CD14-positive monocyte (primary cell): ENCODE data around the gene BTBD9. TPM values are rescaled to one million over a fixed set of nuclear protein-coding genes. Genes with fewer than 3 reads are reported as not detected.
"Not testable (repeated sequence)": the region's sequence is repeated elsewhere in the genome, so short reads cannot be mapped to it uniquely, and the experiment has no call there.

Experiments
- DNase-seq, 3 donors: peaks; one replicate each; pipeline ENCODE4 v3.0.0-alpha.2; 2011 to 2022
- H2AFZ ChIP-seq: 2 replicates; pipeline ENCODE4 v1.6.0; 2012; ENCODE audit warnings: mild to moderate bottlenecking, low read depth, low read length, inconsistent platforms; ENCODE audit not compliant: insufficient read depth, poor library complexity, severe bottlenecking
- H3K27ac ChIP-seq, 2 donors: 1 replicate in 1 of 2; 2 replicates in 1 of 2; pipeline ENCODE4 v1.5.1; 2012 to 2013; ENCODE audit warnings: low read length in 2 of 2, control low read depth in 1 of 2, inconsistent platforms in 1 of 2, low read depth in 1 of 2, mild to moderate bottlenecking in 1 of 2
- H3K27me3 ChIP-seq, 2 donors: one replicate each; pipeline versions ENCODE4 v1.6.0 to v1.6.1; 2011 to 2013; ENCODE audit warnings: low read length in 2 of 2; ENCODE audit not compliant: control insufficient read depth in 2 of 2, insufficient read depth in 2 of 2
- H3K36me3 ChIP-seq, 2 donors: replicated peaks in 1 of 2; 1 replicate in 1 of 2; 2 replicates in 1 of 2; pipeline versions ENCODE4 v1.5.1 to v1.6.1; 2012 to 2013; ENCODE audit warnings: low read length in 2 of 2, control low read depth in 1 of 2, inconsistent platforms in 1 of 2, mild to moderate bottlenecking in 1 of 2; ENCODE audit not compliant: insufficient read depth in 2 of 2, control insufficient read depth in 1 of 2
- H3K4me1 ChIP-seq, 2 donors: 1 replicate in 1 of 2; 2 replicates in 1 of 2; pipeline versions ENCODE4 v1.5.1 to v1.6.1; 2012 to 2013; ENCODE audit warnings: low read length in 2 of 2, control low read depth in 1 of 2, inconsistent platforms in 1 of 2, mild to moderate bottlenecking in 1 of 2, moderate library complexity in 1 of 2; ENCODE audit not compliant: insufficient read depth in 2 of 2, control insufficient read depth in 1 of 2
- H3K4me2 ChIP-seq: replicated peaks from 2 replicates; pipeline ENCODE3; 2012; ENCODE audit warnings: low read length, moderate library complexity, mild to moderate bottlenecking; ENCODE audit not compliant: poor library complexity, severe bottlenecking; ENCODE audit errors: extremely low read depth
- H3K4me3 ChIP-seq, 3 experiments: fragments of 200-600 bp in 1 of 3; sonication (generic) in 1 of 3; replicated peaks in 1 of 3; 1 replicate in 2 of 3; 2 replicates in 1 of 3; pipeline ENCODE4 v1.5.1; 2011 to 2013; ENCODE audit warnings: low read length in 3 of 3, mild to moderate bottlenecking in 3 of 3, control low read depth in 2 of 3, low read depth in 2 of 3, inconsistent platforms in 1 of 3, moderate library complexity in 1 of 3
- H3K79me2 ChIP-seq: 2 replicates; pipeline ENCODE4 v1.6.0; 2012; ENCODE audit warnings: mild to moderate bottlenecking, control low read depth, inconsistent platforms, low read length, moderate library complexity; ENCODE audit not compliant: insufficient read depth
- H3K9ac ChIP-seq: 2 replicates; pipeline ENCODE4 v1.6.0; 2017; ENCODE audit warnings: low read length, mild to moderate bottlenecking; ENCODE audit not compliant: insufficient read depth, poor library complexity, severe bottlenecking
- H3K9me3 ChIP-seq, 2 donors: replicated peaks in 1 of 2; 1 replicate in 1 of 2; 2 replicates in 1 of 2; pipeline versions ENCODE4 v1.5.1 to v1.6.1; 2012 to 2013; ENCODE audit warnings: low read length in 2 of 2, control low read depth in 1 of 2; ENCODE audit not compliant: control insufficient read depth in 1 of 2, insufficient read depth in 1 of 2
- H4K20me1 ChIP-seq: 2 replicates; pipeline ENCODE4 v1.6.0; 2012; ENCODE audit warnings: mild to moderate bottlenecking, low read length, control low read depth, moderate library complexity; ENCODE audit not compliant: insufficient read depth
- H3K27ac Mint-ChIP-seq, 7 donors: one replicate each; pipeline ENCODE4 v1.8.0; 2020; ENCODE audit warnings: mild to moderate bottlenecking in 7 of 7, mixed read lengths in 7 of 7, moderate library complexity in 6 of 7, inconsistent platforms in 2 of 7
- H3K27me3 Mint-ChIP-seq, 3 donors: one replicate each; pipeline ENCODE4 v1.8.0; 2021 to 2022; ENCODE audit warnings: low read depth in 3 of 3, mild to moderate bottlenecking in 3 of 3, mixed read lengths in 3 of 3, moderate library complexity in 3 of 3, inconsistent platforms in 1 of 3
- H3K36me3 Mint-ChIP-seq, 2 donors: one replicate each; pipeline ENCODE4 v1.8.0; 2020; ENCODE audit warnings: mixed read lengths in 2 of 2, inconsistent platforms in 1 of 2, mild to moderate bottlenecking in 1 of 2
- H3K4me1 Mint-ChIP-seq: one replicate; pipeline ENCODE4 v1.8.0; 2020; ENCODE audit warnings: mild to moderate bottlenecking, mixed read lengths
- H3K4me3 Mint-ChIP-seq, 2 donors: one replicate each; pipeline ENCODE4 v1.8.0; 2020; ENCODE audit warnings: mild to moderate bottlenecking in 2 of 2, mixed read lengths in 2 of 2, moderate library complexity in 1 of 2
- H3K9me3 Mint-ChIP-seq, 7 donors: one replicate each; pipeline ENCODE4 v1.8.0; 2020 to 2022; ENCODE audit warnings: mixed read lengths in 7 of 7, mild to moderate bottlenecking in 6 of 7, moderate library complexity in 6 of 7, inconsistent platforms in 2 of 7
- CTCF ChIP-seq: fragments of 200-600 bp; IDR thresholded peaks from one replicate; pipeline ENCODE4 v1.8.0; 2022; ENCODE audit warnings: antibody characterized with exemption, mild to moderate bottlenecking
- WGBS: methylation state at CpG from one replicate; pipeline ENCODE4 v1.1.5; 2013; ENCODE audit warnings: missing lambda C conversion rate; ENCODE audit not compliant: insufficient coverage; 5-methylcytosine and 5-hydroxymethylcytosine counted together
- intact Hi-C, 2 donors: fragments of 100-400 bp; cut with micrococcal nuclease; formaldehyde crosslinking; loops; one replicate each; pipeline versions ENCODE4 v1.15.0 to v1.15.1; 2023
- polyA plus RNA-seq, 3 donors: library from polyadenylated mRNA; depleted of rRNA in 1 of 3; unstranded in 2 of 3; stranded (reverse) in 1 of 3; fragments of 300-500 nt in 2 of 3; fragments of >200 nt in 1 of 3; fragmentation: Illumina TruSeq in 2 of 3; gene quantifications; 1 replicate in 2 of 3; 2 replicates in 1 of 3; pipeline ENCODE4 v1.2.3, GENCODE V29; 2012 to 2021

Gene BTBD9
- polyA plus RNA-seq, 3 donors, result 5.2 to 7.5 (median 6.2) TPM

- peaks cover 5 to 12% (median 8%) of the 10 kb centered on the region in 7 donors for H3K9me3 Mint-ChIP-seq
- no peak overlapping the region for H3K27ac Mint-ChIP-seq
- DNase-seq, result no peak
- peaks cover 3% of the 10 kb centered on the region in 2 donors for H3K36me3 Mint-ChIP-seq
- intact Hi-C loops, result no loop called here
- H3K4me3 ChIP-seq, result no peak overlapping the region
- H3K4me1 ChIP-seq, result no peaks in the 10 kb centered on the region
- no peaks in the 10 kb centered on the region for H3K36me3 ChIP-seq
- no peak overlapping the region for H3K4me2 ChIP-seq
- H3K79me2 ChIP-seq, result peaks cover 2% of the 10 kb centered on the region
- H3K27me3 ChIP-seq, result no peaks in the 10 kb centered on the region
- no peak overlapping the region for H3K27ac ChIP-seq
- H3K9me3 ChIP-seq, result peaks cover 0 to 14% of the 10 kb centered on the region in 2 donors
- WGBS, result no CpG with 5 or more reads among the region's 1 CpG
- H3K4me1 Mint-ChIP-seq, result no peaks in the 10 kb centered on the region
- H3K4me3 Mint-ChIP-seq, result no peak overlapping the region
- H2AFZ ChIP-seq, result no peak overlapping the region
- H4K20me1 ChIP-seq, result peaks cover 30% of the 10 kb centered on the region
- no peak overlapping the region for H3K9ac ChIP-seq
- no peak for TF ChIP-seq CTCF
- peaks cover 0 to under 1% (median 0%) of the 10 kb centered on the region in 3 donors for H3K27me3 Mint-ChIP-seq
These were observed 14.5 kb downstream of the BTBD9 start for GRCh38 chr6:38625217-38625616.

GRCh38 chr6:38619342-38619741, 20.4 kb downstream of the BTBD9 start:
- H3K27ac ChIP-seq, H3K27me3 Mint-ChIP-seq, H3K27ac Mint-ChIP-seq, intact Hi-C loops, H3K4me1 Mint-ChIP-seq, H3K4me1 ChIP-seq, H3K4me3 Mint-ChIP-seq, H3K36me3 ChIP-seq, H3K4me2 ChIP-seq, H3K27me3 ChIP-seq, H3K9ac ChIP-seq, H3K4me3 ChIP-seq, DNase-seq, H3K79me2 ChIP-seq, H2AFZ ChIP-seq, H3K36me3 Mint-ChIP-seq: not testable (repeated sequence)
- H3K9me3 Mint-ChIP-seq, result peaks cover 8 to 15% (median 11%) of the 10 kb centered on the region in 7 donors
- no CpG with 5 or more reads among the region's 1 CpG for WGBS
- Histone ChIP-seq H4K20me1 (peaks cover 41% of the 10 kb centered on the region), H3K9me3 (peaks cover 0 to 13% of the 10 kb centered on the region in 2 donors)

GRCh38 chr6:38618301-38618700, 21.4 kb downstream of the BTBD9 start:
- DNase-seq, H3K27ac Mint-ChIP-seq, H3K4me3 Mint-ChIP-seq, H3K9me3 ChIP-seq, H3K79me2 ChIP-seq, H3K9ac ChIP-seq, H3K36me3 ChIP-seq, H3K4me1 Mint-ChIP-seq, intact Hi-C loops, H3K4me1 ChIP-seq, H3K27ac ChIP-seq, H3K4me3 ChIP-seq, H3K36me3 Mint-ChIP-seq, H3K4me2 ChIP-seq, H2AFZ ChIP-seq, H3K27me3 Mint-ChIP-seq, H3K27me3 ChIP-seq: not testable (repeated sequence)
- peaks cover 4 to 14% (median 9%) of the 10 kb centered on the region in 7 donors for H3K9me3 Mint-ChIP-seq
- WGBS, result no CpG with 5 or more reads among the region's 1 CpG
- H4K20me1 ChIP-seq, result peaks cover 45% of the 10 kb centered on the region
